Measurements from ENCODE around the gene CCDC85B. TPM values are rescaled to one million over a fixed set of nuclear protein-coding genes. Genes with fewer than 3 reads are reported as not detected.
"Not testable (repeated sequence)": the region's sequence is repeated elsewhere in the genome, so short reads cannot be mapped to it uniquely, and the experiment has no call there.

CCDC85B gene
- polyA plus RNA-seq, 3 donors, result 20.8 to 35.2 (median 24.4) TPM

GRCh38 chr11:65847746-65848145 lies 42.7 kb upstream of the CCDC85B start:
- no peak for DNase-seq
- TF ChIP-seq, protein P1, sequence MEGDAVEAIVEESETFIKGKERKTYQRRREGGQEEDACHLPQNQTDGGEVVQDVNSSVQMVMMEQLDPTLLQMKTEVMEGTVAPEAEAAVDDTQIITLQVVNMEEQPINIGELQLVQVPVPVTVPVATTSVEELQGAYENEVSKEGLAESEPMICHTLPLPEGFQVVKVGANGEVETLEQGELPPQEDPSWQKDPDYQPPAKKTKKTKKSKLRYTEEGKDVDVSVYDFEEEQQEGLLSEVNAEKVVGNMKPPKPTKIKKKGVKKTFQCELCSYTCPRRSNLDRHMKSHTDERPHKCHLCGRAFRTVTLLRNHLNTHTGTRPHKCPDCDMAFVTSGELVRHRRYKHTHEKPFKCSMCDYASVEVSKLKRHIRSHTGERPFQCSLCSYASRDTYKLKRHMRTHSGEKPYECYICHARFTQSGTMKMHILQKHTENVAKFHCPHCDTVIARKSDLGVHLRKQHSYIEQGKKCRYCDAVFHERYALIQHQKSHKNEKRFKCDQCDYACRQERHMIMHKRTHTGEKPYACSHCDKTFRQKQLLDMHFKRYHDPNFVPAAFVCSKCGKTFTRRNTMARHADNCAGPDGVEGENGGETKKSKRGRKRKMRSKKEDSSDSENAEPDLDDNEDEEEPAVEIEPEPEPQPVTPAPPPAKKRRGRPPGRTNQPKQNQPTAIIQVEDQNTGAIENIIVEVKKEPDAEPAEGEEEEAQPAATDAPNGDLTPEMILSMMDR (IDR thresholded peaks at IDR 0.05), result no peak
- Histone ChIP-seq H3K9me3 (replicated peaks in 1 of 2; ENCODE audit: control insufficient read depth in 1 of 2, insufficient read depth in 1 of 2, low read length in 2 of 2) (peaks cover 4 to 8% of the 10 kb centered on the region in 2 donors), H4K20me1 (ENCODE audit: insufficient read depth, low read length) (peaks cover 33% of the 10 kb centered on the region), H3K27me3 (ENCODE audit: control insufficient read depth in 2 of 2, insufficient read depth in 2 of 2, low read length in 2 of 2) (no peaks in the 10 kb centered on the region), H3K4me2 (replicated peaks; ENCODE audit: extremely low read depth, low read length, poor library complexity, severe bottlenecking) (no peak overlapping the region), H3K9ac (ENCODE audit: insufficient read depth, low read length, poor library complexity, severe bottlenecking) (no peak overlapping the region), H3K36me3 (replicated peaks in 1 of 2; ENCODE audit: control insufficient read depth in 1 of 2, insufficient read depth in 2 of 2, low read length in 2 of 2) (peaks cover 8 to 23% of the 10 kb centered on the region in 2 donors), H3K79me2 (ENCODE audit: insufficient read depth, low read length) (no peaks in the 10 kb centered on the region), H3K4me3 (replicated peaks in 1 of 3; ENCODE audit: low read depth in 2 of 3, low read length in 3 of 3) (no peak overlapping the region), H3K27ac (ENCODE audit: low read depth in 1 of 2, low read length in 2 of 2) (no peak overlapping the region), H2AFZ (ENCODE audit: insufficient read depth, low read depth, low read length, poor library complexity, severe bottlenecking) (no peak overlapping the region), H3K4me1 (ENCODE audit: control insufficient read depth in 1 of 2, insufficient read depth in 2 of 2, low read length in 2 of 2) (no peaks in the 10 kb centered on the region)
- peaks cover 9% of the 10 kb centered on the region for H3K4me1 Mint-ChIP-seq
- peaks cover 0 to 10% (median 8%) of the 10 kb centered on the region in 7 donors for H3K9me3 Mint-ChIP-seq
- 93% methylated on average over 2 of the region's 3 CpGs for WGBS (ENCODE audit: insufficient coverage)
- peaks cover 0 to 5% (median under 1%) of the 10 kb centered on the region in 3 donors for H3K27me3 Mint-ChIP-seq (ENCODE audit: low read depth in 3 of 3)
- H3K27ac Mint-ChIP-seq, result peak overlapping the region in 1 of 7 donors; percentile 12
- intact Hi-C loops (cut with micrococcal nuclease), result no loop called here
- no peak overlapping the region for H3K4me3 Mint-ChIP-seq
- peaks cover 11 to 18% of the 10 kb centered on the region in 2 donors for H3K36me3 Mint-ChIP-seq

DNA sequence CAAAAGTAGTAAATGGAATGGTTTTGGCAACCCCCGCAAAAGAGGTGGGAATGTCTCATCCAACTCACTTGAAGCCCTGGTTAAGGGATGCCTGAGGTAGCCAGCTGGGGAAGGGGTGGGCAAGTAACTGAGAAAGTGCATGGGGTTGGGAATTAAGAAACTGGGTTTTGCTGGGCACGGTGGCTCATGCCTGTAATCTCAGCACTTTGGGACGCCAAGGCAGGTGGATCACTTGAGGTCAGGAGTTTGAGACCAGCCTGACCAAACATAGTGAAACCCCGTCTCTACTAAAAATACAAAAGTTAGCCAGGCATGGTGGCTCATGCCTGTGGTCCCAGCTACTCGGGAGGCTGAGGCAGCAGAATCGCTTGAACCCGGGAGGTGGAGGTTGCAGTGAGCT lies 41.8 kb upstream of the CCDC85B start:
- H3K4me3 Mint-ChIP-seq; intact Hi-C loops (cut with micrococcal nuclease): not testable (repeated sequence)

More for the DNA sequence above, 41.8 kb upstream of the CCDC85B start:
- not testable (repeated sequence) for DNase-seq; H3K9ac ChIP-seq (ENCODE audit: insufficient read depth, low read length, poor library complexity, severe bottlenecking); H3K4me2 ChIP-seq (replicated peaks; ENCODE audit: extremely low read depth, low read length, poor library complexity, severe bottlenecking); H3K4me1 ChIP-seq (ENCODE audit: control insufficient read depth in 1 of 2, insufficient read depth in 2 of 2, low read length in 2 of 2); H3K9me3 ChIP-seq (replicated peaks in 1 of 2; ENCODE audit: control insufficient read depth in 1 of 2, insufficient read depth in 1 of 2, low read length in 2 of 2); H3K27me3 Mint-ChIP-seq (ENCODE audit: low read depth in 3 of 3); H3K27ac Mint-ChIP-seq; H3K27ac ChIP-seq (ENCODE audit: low read depth in 1 of 2, low read length in 2 of 2); H3K27me3 ChIP-seq (ENCODE audit: control insufficient read depth in 2 of 2, insufficient read depth in 2 of 2, low read length in 2 of 2); H3K4me3 ChIP-seq (replicated peaks in 1 of 3; ENCODE audit: low read depth in 2 of 3, low read length in 3 of 3); H3K9me3 Mint-ChIP-seq; H2AFZ ChIP-seq (ENCODE audit: insufficient read depth, low read depth, low read length, poor library complexity, severe bottlenecking); H3K79me2 ChIP-seq (ENCODE audit: insufficient read depth, low read length)
- 80% methylated on average over 1 of the region's 7 CpGs for WGBS (ENCODE audit: insufficient coverage)
- peaks cover 11% of the 10 kb centered on the region for H3K4me1 Mint-ChIP-seq
- H3K36me3 ChIP-seq (replicated peaks in 1 of 2; ENCODE audit: control insufficient read depth in 1 of 2, insufficient read depth in 2 of 2, low read length in 2 of 2), result peaks cover 18 to 32% of the 10 kb centered on the region in 2 donors
- H4K20me1 ChIP-seq (ENCODE audit: insufficient read depth, low read length), result peaks cover 42% of the 10 kb centered on the region
- H3K36me3 Mint-ChIP-seq, result peaks cover 17 to 27% of the 10 kb centered on the region in 2 donors
